Measurements from ENCODE around the gene ZNF618.

ZNF618 gene

GRCh38 chr9:114060070-114060469 lies 184.0 kb downstream of the ZNF618 start:
- TF ChIP-seq CTCF (conservative IDR thresholded peaks at IDR 0.05) = no peak
- H3K27ac ChIP-seq = no peak overlapping the region

GRCh38 chr9:114060711-114061110 lies 184.6 kb downstream of the ZNF618 start:
- no peak overlapping the region for H3K27ac ChIP-seq
- TF ChIP-seq CTCF (conservative IDR thresholded peaks at IDR 0.05) = no peak

GRCh38 chr9:114061292-114061691 lies 185.2 kb downstream of the ZNF618 start:
- no peak for TF ChIP-seq CTCF (conservative IDR thresholded peaks at IDR 0.05)
- H3K27ac ChIP-seq = no peak overlapping the region

GRCh38 chr9:114061830-114062474 lies 185.8 kb downstream of the ZNF618 start:
- TF ChIP-seq CTCF (conservative IDR thresholded peaks at IDR 0.05) = no peak
- no peak overlapping the region for H3K27ac ChIP-seq

- no peak for TF ChIP-seq CTCF (conservative IDR thresholded peaks at IDR 0.05)
These were observed 189.2 kb downstream of the ZNF618 start for GRCh38 chr9:114065304-114065703.

GRCh38 chr9:114069476-114070187 lies 193.5 kb downstream of the ZNF618 start:
- H3K27ac ChIP-seq = no peak overlapping the region

More at GRCh38 chr9:114065304-114065703, 189.2 kb downstream of the ZNF618 start:
- no peak overlapping the region for H3K27ac ChIP-seq

More at GRCh38 chr9:114069476-114070187, 193.5 kb downstream of the ZNF618 start:
- TF ChIP-seq CTCF (conservative IDR thresholded peaks at IDR 0.05) = no peak
